NCI-H1417 (cell line): Measurements from ENCODE around the gene CWC27.

Experiments
- DNase-seq, 3 experiments: peaks; one replicate each; lab custom pipeline; 2025; lab: John Stamatoyannopoulos, UW

The CWC27 gene

DNA sequence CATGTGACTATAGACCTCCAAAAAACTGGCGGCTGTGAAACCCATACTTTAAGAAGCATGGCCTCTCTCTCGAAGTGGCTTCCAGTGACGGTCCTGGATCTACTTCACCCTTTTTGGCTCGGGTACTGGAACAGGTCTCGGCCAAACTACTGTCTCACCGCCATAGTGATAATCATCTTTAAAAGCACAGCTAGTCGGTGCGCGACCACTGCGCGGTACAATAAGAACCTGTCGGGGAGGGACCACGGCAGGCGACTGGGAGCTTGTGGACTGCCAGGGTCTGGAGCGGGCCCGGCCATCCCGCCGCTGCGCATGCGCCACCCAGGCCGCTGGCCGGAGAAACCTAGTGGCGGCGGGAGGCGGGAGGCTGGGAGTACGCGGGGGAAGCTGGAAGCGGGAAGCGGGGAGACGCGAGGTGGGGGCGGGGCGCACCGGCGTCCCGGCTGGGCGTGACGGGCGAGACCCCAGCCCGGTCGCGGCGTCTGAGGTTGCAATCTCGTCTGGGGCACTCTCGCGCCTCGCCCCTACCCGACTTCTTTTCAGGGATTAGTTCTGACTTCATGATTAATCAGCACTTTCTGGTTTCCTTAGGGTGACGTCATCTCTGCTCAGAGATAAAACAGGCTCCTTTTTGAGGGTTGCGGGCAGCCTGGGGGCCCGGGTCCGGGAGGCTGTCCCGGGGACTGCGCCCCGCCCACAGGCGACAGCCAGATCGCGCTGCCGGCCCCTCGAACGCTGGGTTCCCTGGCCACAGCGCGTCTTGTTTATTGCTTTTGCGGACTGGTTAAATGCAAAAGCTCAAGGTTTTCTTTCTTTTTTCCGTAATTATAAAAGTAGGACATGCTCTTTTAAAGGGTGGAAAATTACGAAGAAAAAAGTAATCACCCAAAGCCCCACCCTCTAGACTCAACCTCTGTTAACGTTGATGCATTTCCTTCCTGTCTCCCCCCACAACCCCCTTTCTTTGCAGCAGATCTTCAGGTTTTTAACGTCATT, 266.8 kb downstream of the CWC27 start:
- DNase-seq = peak; percentile 78 to 88 (median 86)

DNA sequence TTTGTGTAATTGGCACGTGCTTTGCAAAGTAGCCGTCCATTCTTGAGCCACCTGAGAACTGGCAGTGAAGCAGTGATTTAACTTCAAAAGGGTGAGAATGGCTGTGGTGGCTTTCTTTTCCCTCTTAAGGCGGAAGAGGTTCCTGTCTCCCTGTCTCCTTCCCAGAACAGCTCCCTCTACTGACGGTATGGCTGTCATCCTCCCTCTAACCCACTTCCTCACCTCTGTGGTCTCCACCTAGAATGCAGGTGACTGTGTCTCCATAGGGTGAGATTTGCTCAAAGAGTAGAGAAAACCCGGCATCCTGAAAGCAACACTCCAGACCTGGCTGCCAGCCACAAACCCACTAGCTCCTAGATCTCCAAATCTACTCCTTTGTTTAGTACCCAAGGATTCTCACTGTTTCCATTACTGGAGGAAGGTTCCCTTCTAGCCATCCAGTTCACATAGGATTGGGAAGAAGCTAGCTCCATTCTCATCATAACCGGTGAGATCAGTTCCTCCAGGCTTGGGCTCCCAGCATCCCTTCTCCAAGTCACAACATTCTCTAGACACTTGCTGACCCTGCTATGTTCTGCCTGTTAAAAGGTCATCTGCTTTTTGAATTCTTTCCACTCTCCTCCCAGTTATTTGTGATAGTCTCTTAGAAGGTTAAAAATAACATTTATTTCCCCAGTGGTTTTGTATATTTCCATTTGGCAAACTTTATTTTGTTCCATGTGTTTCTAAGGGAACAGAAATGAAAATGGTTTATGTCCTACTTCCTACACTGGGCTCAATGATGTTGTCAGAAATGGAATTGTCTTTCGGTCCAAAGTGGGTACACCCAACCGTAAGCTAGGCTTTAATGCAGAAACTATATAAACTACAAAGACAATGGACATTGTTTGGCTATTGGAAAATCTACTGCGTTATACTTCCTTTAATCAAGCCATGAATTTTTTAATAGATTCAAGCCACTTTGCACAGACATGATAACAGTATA, 269.4 kb downstream of the CWC27 start:
- DNase-seq = peak in 2 of 3 experiments; percentile 1 to 51

DNA sequence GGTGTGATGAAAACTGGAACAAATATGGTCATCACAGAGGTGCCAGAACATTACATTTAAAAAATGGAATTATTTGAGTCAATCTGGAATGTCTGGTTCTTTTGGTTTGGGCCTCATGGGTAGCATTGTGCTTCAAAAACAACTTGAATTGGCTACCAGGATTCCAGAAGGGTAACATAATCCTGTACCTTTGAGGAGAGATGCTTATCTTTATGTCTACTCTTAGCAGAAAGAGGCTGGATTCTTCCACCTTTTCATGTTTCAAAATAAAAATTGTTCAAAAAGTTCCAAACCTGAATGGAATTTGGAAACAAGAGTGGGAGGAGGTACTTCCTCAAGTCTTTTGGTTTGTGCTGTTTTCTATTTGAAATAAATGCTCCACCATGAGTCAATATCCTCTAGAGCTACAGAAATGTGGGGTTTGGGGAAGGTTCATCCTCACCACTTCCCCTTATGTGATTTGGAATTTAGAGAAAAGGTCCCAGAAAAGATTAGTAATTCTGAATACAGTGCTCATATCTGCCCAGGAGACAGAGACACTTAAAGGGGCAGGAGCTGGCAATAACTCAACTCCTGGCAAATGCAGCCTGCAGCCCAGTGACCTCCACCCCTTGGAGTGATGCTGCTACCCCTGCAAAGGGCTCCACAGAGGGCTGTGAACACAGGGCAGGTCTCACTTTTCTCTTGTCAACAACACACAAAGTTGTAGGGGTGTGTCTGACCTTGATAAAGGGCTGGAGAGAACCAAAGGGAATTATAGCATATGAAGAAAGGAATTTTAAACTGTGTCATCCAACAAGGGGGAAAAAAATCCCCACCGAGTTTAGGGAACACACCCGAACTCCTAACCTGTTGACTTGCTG, 272.8 kb downstream of the CWC27 start:
- DNase-seq = no peak

- DNase-seq = no peak
Measured at GRCh38 chr5:65043843-65044359, 275.2 kb downstream of the CWC27 start.

DNA sequence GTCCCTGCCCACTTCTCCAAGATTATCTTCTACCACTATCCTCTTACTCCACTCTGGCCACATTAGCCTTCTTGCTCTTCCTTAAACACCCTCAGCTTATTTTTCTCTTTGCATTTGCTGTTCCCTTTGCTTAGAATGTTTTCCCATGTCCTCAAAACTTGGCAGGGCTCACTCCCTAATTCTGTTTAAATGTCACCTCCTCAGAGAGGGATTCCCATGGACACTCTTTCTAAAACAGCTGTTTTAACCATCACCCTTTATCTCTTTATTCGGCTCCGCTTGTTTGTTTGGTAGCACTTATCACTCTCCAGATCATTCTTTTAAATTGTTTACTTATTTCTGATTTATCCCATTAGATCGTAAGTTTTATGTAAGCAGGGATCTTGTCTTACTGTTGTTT, 278.5 kb downstream of the CWC27 start:
- no peak for DNase-seq

- no peak for DNase-seq
Measured at GRCh38 chr5:65047948-65048690, 279.4 kb downstream of the CWC27 start.

GRCh38 chr5:65050140-65050539, 281.4 kb downstream of the CWC27 start:
- no peak for DNase-seq

DNA sequence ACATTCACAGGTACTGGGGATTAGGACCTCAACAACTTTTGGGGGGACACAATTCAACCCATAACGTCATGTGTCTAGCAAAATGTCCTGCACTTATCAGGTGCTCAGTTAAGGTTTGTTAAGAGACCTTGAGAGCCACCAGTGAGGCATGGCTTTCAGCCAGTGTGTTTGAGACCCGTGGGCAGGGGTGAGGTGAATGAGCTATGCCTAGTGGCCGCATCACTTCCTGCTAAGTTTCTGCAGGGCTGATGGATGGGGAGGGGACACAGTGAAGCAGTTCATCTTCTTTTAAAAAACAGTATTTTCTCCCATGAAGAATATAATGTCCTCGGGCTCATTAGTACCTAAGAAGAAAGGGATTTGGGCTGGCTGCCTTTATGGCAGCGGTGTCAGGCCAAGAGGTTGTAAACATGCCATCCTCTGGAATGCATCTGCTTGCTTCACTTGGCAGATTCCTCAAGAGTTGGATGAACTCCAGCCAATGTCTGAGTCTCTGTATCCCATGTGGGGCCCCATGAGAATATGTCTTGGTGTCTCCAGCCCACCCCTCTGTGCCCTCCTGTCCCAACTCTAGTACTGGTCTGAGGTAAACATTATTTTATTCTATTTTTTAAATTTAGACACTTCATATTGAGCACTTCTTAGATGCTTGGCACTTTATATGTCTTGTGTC, 282.2 kb downstream of the CWC27 start:
- DNase-seq = no peak

DNA sequence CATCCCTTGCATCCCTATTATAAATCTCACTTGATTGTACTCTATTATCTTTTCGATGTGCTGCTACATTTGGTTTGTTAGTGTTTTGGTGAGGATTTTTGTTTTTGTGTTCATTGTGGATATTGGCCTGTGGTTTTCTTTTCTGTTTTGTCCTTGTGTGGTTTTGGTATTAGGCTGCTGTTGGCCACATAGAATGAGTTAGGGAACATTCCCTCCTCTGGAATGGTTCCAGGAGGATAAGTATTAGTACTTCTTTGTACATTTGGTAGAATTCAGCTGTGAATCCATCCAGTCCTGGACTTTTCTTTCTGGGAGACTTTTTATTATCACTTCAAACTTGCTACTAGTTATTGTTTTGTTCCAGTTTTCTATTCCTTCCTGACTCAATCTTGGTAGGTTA, 287.2 kb downstream of the CWC27 start:
- DNase-seq = no peak

DNA sequence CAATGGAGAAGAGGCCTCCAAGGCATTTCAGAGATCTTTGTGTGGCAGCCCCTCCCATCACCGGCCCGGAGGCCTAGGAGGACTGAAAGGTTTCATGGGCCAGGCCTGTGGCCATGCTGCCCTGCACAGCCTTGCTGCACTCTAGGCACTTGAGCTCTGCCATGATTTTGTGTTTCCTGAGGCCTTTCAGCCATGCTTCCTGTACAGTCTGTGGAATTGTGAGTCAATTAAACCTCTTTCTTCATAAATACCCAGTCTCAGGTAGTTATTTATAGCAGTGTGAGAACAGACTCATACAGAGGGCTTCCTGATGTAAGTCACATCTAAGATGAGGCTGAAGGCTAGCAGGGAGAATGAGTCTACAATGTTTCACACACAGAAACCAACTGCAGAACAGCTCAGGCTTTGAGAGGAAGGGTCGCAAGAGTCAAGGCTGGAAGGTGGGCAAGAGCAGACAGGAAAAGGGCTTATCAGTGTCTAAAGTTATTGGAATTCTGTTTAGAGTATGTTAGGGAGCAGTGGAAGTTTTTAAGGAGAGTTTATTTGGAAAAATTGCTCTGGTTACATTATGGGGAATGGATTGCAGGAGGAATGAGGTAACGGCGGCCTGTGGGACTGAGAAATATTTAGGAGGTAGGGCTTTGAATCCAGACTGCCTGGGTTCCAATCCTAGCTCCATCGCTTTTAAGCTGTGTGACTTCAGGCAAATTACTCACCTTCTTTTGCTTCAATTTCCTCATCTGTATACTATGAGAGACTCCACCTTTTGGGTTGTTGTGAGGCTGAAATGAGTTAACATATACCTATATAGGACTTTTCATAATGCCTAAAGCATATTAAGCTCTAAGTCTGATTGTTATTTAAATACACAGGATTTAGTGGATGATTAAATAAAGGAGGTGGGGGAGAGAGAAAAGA, 291.2 kb downstream of the CWC27 start:
- no peak for DNase-seq

DNA sequence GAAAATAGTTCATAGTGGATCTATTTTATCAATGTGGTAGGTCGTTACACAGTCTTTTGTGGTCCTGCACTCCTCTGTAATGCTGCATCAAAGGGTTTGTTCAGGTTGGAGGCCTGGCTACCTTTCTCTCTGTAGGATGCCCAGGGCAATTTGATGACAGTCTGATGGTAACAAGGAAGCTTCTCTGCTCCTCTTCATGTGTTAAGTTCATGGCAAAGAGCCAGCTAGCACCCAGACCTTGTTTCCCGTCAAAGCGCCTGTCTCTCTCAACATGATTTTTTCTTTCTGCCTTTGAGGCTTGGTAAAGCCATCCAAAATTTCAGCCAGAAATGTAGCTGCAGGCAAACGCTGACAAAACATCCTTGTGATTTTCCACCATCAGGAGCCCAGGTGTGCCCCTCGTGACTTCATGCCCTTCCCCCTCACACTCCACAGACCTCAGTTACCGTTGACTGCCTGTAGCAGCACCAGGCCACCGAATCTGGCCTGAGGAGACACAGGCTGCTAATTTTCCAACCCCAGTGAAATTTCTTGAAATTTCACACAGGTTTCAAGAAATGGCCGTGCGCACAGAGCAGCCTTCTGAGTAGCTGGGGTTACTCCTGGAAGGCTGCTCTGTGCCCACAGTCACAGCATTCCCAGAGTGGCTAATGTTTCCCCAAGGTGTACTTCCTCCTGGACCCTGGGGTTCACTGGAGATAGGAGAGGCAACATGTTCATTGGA, 292.7 kb downstream of the CWC27 start:
- DNase-seq = no peak

DNA sequence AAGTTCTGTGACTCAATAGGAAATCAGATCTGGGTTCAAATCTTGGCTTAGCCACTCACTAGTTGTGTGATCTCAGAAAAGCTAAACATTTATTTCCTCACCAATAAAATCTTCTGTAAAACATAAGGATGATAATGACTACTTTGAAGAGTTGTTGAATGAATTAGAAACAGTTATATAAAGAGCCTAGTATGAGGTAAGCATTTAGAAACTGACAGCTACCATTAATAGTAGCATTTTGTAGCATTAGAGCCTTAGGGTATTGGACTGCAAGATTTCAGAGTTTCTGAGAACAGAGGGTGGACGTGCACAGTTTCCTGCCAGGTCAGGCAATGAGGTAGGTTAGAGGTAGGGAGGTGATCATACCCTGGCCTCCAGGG, 293.2 kb downstream of the CWC27 start:
- no peak for DNase-seq

DNA sequence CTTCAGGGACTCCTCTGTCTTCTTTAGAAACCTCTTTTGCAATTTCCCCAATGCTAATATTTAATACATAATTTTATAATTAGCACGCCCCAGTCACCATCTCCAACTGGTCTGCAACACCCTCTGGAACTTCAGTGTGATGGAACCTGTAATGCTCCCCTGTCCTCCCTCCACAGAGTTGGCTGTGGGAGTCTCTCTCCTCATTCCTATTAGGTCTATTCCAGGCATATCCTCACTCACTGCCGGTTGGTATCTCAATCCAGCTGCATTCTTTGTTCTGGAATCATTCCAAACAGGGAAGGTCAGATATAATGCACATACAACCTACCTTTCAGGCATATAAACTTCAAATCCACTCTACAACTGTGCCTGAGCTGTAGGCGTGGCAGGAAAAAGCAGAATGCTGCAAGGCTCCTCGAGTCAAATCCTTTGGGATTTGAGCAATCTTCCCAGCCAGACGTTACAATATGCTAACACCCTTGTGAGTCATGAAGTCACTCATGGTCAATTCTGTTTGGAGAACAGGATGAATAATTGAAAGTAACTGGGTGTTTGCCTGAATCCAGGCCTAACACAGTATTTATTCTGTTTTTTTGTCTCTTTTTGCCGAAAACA, 293.8 kb downstream of the CWC27 start:
- peak in 1 of 3 experiments; percentile 20 for DNase-seq

DNA sequence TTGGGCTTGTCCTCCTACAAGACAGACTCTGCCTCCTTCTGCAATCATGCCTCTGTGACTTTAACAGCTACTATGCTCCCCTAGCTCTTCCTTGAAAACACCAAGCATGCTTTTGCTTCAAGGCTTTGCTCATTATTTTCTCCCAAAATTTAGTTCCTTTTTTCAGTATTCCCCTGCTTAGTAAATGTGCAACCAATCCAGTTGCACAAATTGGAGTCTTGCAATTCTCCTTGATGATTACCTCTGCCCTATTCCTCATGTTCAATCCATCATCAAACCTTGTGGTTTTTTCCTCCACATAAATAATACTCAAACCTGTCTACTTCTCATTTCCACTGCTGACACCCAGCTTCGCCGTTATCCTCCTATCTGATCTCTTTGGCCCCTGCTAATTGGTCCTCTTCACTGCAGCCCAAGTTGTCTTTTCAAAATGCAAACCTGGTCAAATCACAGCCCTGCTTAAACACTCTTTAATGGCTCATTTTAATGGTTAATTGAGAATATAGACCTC, 296.3 kb downstream of the CWC27 start:
- no peak for DNase-seq

- peak in 2 of 3 experiments; percentile 28 to 35 for DNase-seq
Measured at GRCh38 chr5:65066387-65067146, 297.8 kb downstream of the CWC27 start.

- DNase-seq = no peak
Measured at GRCh38 chr5:65067147-65067506, 298.4 kb downstream of the CWC27 start.
